H1 (cell line): ENCODE results near the gene SHANK1. TPM values are rescaled to one million over a fixed set of nuclear protein-coding genes. Genes with fewer than 3 reads are reported as not detected.

Experiments used
- EGR1 ChIP-seq: IDR thresholded peaks from 2 replicates; pipeline ENCODE4 v1.6.1; 2011; ENCODE audit warnings: low read depth, low read length, borderline replicate concordance
- polyA plus RNA-seq, 7 experiments: library from polyadenylated mRNA; depleted of rRNA in 3 of 7; stranded (reverse) in 5 of 7; unstranded in 2 of 7; fragments of >200 nt in 5 of 7; fragments of 200-250 nt in 2 of 7; gene quantifications; 1 replicate in 5 of 7; 2 replicates in 1 of 7; 4 replicates in 1 of 7; pipeline versions ENCODE4 v1.2.1 to v1.2.3, GENCODE V29; 2011 to 2013; ENCODE audit warnings: missing spikeins in 2 of 7, mixed read lengths in 2 of 7
- total RNA-seq: library from RNA; stranded (reverse); fragmentation: NEBNext Ultra II Directional; extraction: Animal tissue kit (Norgen Biotek cat#: 25700); gene quantifications from 2 replicates; pipeline ENCODE4 v1.2.1, GENCODE V29; 2021
- TF ChIP-seq, protein P1 (sequence below): IDR thresholded peaks from 2 replicates; pipeline ENCODE4 v1.6.1; 2012; ENCODE audit warnings: low read length, inconsistent platforms

SHANK1 gene
- total and polyA plus RNA-seq, 2 of the 8 experiments (the other 6 are each of a cell fraction or from before 2014, with no cell fraction given) = 1.1 to 3.7 TPM

DNA sequence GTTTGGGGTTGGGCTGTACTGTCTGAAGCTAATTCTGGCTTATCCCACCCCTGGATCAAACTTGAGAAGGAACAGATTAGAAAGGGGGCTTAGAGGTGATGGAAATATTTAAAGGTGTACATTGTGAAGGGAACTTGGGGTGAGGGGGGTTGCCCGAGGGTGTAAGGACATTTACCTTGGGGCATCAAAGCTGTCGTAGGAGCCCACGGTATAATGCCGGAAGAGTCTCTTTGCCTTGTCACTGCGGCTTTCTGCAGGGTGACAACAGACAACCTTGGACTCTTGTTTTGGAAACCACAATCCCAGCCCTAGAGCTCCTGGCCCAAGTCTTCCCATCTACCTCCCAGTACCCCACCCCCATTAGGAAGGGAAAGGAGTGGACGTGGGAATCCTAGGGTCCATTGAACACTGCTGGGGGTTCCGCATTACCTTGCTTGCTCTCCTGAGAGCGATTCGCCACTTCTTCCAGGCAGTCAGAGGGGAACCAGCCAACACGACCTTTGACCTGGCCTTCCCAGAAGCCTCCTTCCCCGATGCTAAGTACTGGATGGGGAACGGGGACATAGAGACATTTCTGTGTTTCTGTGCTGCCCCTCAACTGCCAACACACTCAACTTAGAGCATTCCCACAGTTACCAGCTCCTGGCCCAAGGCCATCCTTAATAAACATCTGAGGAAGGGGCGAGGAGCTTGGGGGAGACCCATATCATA is 22.0 kb downstream of the SHANK1 start (continued):
- TF ChIP-seq, protein P1, sequence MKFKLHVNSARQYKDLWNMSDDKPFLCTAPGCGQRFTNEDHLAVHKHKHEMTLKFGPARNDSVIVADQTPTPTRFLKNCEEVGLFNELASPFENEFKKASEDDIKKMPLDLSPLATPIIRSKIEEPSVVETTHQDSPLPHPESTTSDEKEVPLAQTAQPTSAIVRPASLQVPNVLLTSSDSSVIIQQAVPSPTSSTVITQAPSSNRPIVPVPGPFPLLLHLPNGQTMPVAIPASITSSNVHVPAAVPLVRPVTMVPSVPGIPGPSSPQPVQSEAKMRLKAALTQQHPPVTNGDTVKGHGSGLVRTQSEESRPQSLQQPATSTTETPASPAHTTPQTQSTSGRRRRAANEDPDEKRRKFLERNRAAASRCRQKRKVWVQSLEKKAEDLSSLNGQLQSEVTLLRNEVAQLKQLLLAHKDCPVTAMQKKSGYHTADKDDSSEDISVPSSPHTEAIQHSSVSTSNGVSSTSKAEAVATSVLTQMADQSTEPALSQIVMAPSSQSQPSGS = no peak
- TF ChIP-seq EGR1 = no peak
